22Rv1 (cell line): Measurements from ENCODE around the gene DTHD1.

ENCODE experiments used
- ZFX ChIP-seq: fragments of 450-650 bp; IDR thresholded peaks from 2 replicates; pipeline ENCODE4 v1.6.1; 2017; ENCODE audit warnings: antibody characterized with exemption, borderline replicate concordance
- TF ChIP-seq, protein P1 (sequence below): fragments of 450-650 bp; IDR thresholded peaks from 2 replicates; pipeline ENCODE4 v1.5.1; 2017; ENCODE audit warnings: mild to moderate bottlenecking

DNA sequence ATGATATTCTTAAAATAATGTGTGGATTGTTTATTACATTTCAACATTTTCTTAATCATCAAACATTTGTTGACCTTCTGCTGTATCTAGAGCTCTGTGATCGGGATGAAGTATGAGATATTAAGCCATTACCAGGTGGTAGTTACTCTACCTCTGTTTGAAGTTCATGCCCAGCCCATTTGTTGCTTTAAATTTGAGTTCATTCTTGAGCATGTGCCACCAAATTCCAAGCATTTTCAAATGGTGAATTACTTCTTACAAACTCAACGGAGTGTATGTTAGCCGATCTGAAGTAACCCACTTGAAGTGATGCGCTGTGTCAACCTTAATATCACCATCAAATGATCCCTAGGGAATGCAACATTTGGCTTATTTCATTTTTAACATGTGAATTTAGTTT, 7.3 kb upstream of the DTHD1 start:
- TF ChIP-seq, protein P1, sequence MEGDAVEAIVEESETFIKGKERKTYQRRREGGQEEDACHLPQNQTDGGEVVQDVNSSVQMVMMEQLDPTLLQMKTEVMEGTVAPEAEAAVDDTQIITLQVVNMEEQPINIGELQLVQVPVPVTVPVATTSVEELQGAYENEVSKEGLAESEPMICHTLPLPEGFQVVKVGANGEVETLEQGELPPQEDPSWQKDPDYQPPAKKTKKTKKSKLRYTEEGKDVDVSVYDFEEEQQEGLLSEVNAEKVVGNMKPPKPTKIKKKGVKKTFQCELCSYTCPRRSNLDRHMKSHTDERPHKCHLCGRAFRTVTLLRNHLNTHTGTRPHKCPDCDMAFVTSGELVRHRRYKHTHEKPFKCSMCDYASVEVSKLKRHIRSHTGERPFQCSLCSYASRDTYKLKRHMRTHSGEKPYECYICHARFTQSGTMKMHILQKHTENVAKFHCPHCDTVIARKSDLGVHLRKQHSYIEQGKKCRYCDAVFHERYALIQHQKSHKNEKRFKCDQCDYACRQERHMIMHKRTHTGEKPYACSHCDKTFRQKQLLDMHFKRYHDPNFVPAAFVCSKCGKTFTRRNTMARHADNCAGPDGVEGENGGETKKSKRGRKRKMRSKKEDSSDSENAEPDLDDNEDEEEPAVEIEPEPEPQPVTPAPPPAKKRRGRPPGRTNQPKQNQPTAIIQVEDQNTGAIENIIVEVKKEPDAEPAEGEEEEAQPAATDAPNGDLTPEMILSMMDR = no peak
- no peak for TF ChIP-seq ZFX
